ENCODE data around the gene PCDHGA5. TPM values are rescaled to one million over a fixed set of nuclear protein-coding genes. Genes with fewer than 3 reads are reported as not detected.

Gene PCDHGA5
- total RNA-seq, 1 experiment from 2014 or later: 1.3 TPM

- H2AK5ac ChIP-seq (ENCODE audit: insufficient read length, low read length): no peak overlapping the region
- H4K91ac ChIP-seq (ENCODE audit: insufficient read length, low read depth, low read length): no peak overlapping the region
- no peak overlapping the region for H2AFZ ChIP-seq (ENCODE audit: low read length)
- H4K8ac ChIP-seq (replicated peaks; ENCODE audit: insufficient read length, low read depth, low read length): no peak overlapping the region
- no peaks in the 10 kb centered on the region for H3K79me1 ChIP-seq (ENCODE audit: insufficient read depth, low read depth, low read length, poor library complexity, severe bottlenecking)
- H3K79me2 ChIP-seq (ENCODE audit: insufficient read depth, low read length): no peaks in the 10 kb centered on the region
- no peak overlapping the region for H2BK120ac ChIP-seq (ENCODE audit: low read depth, low read length, poor library complexity, severe bottlenecking)
- no peaks in the 10 kb centered on the region for H3K23me2 ChIP-seq (ENCODE audit: insufficient read length, low read depth, low read length, poor library complexity, severe bottlenecking)
- H4K20me1 ChIP-seq (ENCODE audit: control insufficient read depth, insufficient read depth, insufficient read length): no peaks in the 10 kb centered on the region
- peaks cover 25% of the 10 kb centered on the region for H3K9me3 ChIP-seq (ENCODE audit: control insufficient read depth, low read depth, low read length)
- Mint-ChIP-seq H3K27ac (no peak overlapping the region), H3K4me1 (peaks cover 2 to 4% of the 10 kb centered on the region in 2 experiments; a peak in 2 of 4 replicates), H3K27me3 (ENCODE audit: low read depth) (peaks cover 9% of the 10 kb centered on the region), H3K9me3 (peaks cover 68 to 79% of the 10 kb centered on the region in 2 experiments), H3K4me3 (peak overlapping the region in 1 of 2 experiments; percentile 44; a peak in 1 of 5 replicates), H3K36me3 (ENCODE audit: insufficient read depth in 1 of 3, low read depth in 3 of 3) (peaks cover 17 to 52% (median 33%) of the 10 kb centered on the region in 3 experiments)
- no peak overlapping the region for H2BK12ac ChIP-seq (ENCODE audit: insufficient read length, low read depth, low read length)
- WGBS (ENCODE audit: extremely low coverage, insufficient read length, low lambda C conversion rate): no CpG with 5 or more reads among the region's 1 CpG
- no peak for TF ChIP-seq CTCF (conservative IDR thresholded peaks at IDR 0.05)
- H3K18ac ChIP-seq (ENCODE audit: insufficient read length, low read depth, low read length): no peak overlapping the region
- H3T11ph ChIP-seq (ENCODE audit: low read length): no peak overlapping the region
- no peak for DNase-seq
- no peak overlapping the region for H3K4ac ChIP-seq (ENCODE audit: low read depth, low read length)
- no peak overlapping the region for H4K5ac ChIP-seq (ENCODE audit: insufficient read length, low read depth, low read length)
- H3K9ac ChIP-seq (ENCODE audit: extremely low read depth, insufficient read length, low read length): no peak overlapping the region
- no peaks in the 10 kb centered on the region for H3K4me1 ChIP-seq (ENCODE audit: insufficient read depth, low read length)
- no peak overlapping the region for H2BK20ac ChIP-seq (ENCODE audit: low read depth, low read length, poor library complexity, severe bottlenecking)
- H2BK5ac ChIP-seq (ENCODE audit: insufficient read length, low read length): no peak overlapping the region
- no peak overlapping the region for H3K27ac ChIP-seq (ENCODE audit: insufficient read length, low read depth, low read length)
- H2BK15ac ChIP-seq (ENCODE audit: low read depth, low read length): no peak overlapping the region
- no peaks in the 10 kb centered on the region for H3K27me3 ChIP-seq (ENCODE audit: insufficient read depth, low read length)
- H3K56ac ChIP-seq (ENCODE audit: insufficient read length, low read depth, low read length): no peak overlapping the region
- H3K4me2 ChIP-seq (ENCODE audit: insufficient read depth, insufficient read length, low read length): no peak overlapping the region
- H3K23ac ChIP-seq (ENCODE audit: insufficient read length, low read depth, low read length): no peak overlapping the region
- H3K14ac ChIP-seq (ENCODE audit: insufficient read depth, low read length): no peak overlapping the region
Measured at GRCh38 chr5:141342773-141343172, 21.2 kb upstream of the PCDHGA5 start.
